Stromal cell of bone marrow (primary cell): ENCODE results near the gene PRKCI.
A peak's percentile ranks its signal among the peaks of the same experiment; 100 is the strongest.
"Not testable (repeated sequence)": the region's sequence is repeated elsewhere in the genome, so short reads cannot be mapped to it uniquely, and the experiment has no call there.

Experiments used
- DNase-seq: peaks from one replicate; pipeline ENCODE4 v3.0.0-alpha.2; 2012; ENCODE audit warnings: low read depth

The PRKCI gene

DNA sequence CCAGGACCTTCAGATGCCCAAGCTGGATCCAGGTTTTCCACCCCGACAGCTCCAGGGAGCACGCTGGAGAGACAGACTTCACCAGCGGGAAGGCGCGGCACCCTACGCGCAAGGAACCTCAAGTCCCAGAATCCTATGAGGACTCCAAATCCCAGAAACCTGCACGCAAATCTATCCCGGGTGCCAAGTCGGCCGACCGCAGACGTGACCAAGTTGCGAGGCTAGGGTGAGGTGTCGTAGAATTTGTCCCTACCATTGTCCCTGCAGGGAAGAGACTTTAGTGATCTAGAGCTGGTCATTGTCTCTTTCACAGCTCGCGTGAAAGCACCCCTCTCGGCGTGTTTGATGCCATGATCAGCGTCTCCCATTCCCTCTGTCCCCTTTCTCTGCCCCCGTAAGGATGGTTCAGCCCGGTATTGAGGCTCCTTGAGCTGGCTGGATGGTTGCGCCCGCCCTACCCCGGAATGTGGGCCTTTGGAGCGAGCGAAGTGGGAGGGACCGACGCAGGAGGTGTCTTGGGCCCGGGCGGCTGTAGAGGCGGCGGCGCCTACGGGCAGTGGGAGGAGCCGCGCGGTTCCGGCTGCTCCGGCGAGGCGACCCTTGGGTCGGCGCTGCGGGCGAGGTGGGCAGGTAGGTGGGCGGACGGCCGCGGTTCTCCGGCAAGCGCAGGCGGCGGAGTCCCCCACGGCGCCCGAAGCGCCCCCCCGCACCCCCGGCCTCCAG lies at the start of gene PRKCI:
Gene PRKCI, plus strand, starts transcription at position 501 of the 723 bp plus-strand sequence. CDS start 246 bp downstream, outside the sequence.
- peak; percentile 94 for DNase-seq

- DNase-seq, result no peak
Observed at GRCh38 chr3:170178651-170179050, 43.6 kb upstream of the PRKCI start.

- no peak for DNase-seq
Observed at GRCh38 chr3:170179432-170179831, 42.8 kb upstream of the PRKCI start.

DNA sequence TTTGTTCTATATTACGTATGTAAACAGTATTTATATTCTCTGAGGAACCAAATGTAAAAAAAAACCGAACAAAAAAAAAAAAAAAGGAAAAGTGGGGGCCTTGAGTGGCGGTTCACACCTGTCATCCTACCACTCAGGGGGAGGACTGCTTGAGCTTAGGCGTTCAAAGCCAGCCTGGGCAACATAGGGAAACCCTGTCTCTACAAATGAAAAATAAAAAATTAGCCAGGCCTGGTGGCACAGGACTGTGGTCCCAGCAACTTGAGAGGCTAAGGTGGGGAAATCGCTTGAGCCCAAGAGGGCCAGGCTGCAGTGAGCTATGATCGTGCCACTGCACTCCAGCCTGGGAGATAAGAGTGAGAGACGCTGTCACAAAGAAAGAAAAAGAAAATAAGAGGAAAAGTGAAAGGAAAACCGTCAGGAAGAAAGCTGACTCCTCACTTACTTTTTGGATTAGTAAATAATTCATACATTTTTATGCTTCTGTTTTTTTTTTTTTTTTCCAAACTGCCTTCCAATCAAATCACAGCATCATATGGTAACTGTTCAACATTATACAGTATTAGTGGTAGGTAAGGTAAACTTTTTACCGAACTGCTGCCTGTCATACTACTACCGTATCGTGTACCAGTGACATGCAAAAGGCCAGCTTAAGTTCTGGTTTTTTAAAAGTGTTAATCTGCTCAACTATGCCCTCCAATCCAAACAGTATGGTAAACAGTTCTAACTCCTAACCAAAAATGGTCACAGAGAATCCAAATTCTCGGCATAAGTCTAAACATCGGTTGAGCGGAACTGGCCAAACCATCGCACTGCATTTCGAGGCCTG lies 41.9 kb upstream of the PRKCI start:
- DNase-seq, result no peak

DNA sequence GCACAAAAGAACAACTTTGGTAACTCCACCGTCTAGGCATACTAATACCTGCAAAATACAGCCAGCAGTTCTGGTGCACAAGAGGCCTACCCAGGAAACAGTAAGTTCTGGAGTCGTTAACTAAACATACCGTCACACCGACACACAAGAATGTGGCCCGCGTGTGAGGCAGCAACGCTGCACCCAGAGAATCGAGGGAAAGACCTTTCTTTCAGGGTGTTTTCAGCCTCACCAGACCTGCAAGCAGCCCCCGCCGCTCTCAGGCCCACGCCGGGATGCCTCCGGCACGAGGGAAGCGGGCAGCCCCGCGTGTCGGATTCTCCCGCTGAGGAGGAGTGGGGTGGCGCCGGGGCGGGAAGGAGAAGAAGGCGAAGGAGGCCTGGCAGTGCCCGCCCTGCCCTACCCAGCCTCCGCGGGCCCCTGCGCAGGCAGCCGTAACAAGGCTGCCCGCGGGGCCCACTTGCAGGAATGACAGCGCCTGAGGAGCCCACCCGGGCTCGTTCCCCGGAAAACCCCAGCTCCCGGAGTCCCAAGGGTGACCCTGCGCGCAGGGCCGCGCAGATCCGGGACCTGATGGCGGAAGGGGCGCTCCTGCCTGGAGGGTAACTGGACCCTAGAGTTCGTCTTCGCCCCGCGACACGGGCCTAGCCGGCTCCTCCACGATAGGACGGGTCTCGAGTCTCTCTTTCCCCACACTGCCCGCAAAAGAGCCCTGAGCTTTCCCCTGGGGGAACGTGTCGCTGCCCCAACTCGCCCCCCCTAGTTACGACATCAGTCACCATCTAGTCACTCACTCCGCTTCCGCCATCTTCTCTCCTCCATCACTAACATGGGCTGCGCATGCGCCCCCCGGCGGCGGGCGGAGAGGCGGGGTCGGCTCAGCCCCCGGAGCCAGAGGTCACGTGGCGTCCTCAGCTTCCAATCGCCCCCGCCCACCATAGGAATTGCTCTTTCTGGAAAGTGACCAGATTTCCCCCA lies 41.0 kb upstream of the PRKCI start, which contains the start of gene PHC3:
Gene PHC3, minus strand, starts transcription at position 826 of the 978 bp plus-strand sequence. Its CDS starts 18 bp downstream, at position 808.
- peak; percentile 81 for DNase-seq

DNA sequence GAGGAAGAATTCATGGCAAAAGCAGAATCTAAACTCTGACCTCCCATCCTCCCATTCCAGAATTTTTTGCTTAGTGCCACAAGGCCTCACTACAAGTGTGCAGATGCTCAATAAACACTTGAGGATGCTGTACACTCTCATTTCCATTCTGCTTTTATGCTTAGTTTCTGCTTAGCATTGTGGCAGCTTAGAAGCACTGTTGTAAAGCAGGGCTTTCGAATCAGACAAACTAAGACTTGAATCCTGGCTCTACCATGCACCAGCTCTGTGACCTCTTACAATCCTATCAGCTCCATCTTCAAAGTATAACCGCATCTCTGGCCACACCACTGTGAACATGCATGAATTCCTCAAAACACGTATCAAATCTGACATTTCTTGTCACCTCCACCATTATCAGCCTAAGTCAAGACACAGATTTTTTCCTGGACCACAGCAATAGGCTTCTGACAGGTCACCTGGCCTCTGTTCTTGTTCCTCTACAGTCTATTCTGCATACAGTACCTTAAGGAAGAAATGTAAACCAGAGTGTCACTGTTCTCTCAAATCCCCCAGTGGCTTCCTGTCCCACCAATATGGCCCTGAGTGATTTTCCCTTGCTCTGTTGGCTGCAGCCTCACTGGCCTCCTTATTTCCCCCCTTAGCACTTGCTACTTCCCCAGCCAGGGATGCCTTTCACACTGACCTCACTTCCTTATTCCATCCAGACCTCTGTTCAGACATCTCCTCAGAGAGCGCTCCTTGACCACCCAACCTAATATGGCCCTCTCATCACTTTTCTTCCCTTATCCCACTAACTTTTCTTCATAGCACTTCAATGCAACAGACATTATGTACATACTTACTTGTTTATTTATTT lies 32.6 kb upstream of the PRKCI start:
- DNase-seq, result no peak

- DNase-seq, result not testable (repeated sequence)
Observed at GRCh38 chr3:170195759-170196158, 26.5 kb upstream of the PRKCI start.

DNA sequence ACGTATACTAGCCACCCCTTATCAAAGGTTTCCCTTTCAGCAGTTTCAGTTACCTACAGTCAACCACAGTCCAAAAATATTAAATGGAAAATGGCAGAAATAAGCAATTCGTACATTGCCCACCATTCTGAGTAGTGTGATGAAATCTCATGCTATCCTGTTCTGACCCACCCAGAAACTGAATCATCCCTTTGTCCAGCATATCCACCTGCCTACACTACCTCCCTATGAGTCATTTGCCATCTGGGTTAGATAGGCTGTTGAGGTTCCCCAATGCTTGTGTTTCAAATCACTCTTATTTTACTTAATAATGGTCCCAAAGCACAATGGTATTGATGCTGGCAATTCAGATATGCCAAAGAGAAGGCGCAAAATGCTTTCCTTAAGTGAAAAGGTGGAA lies 25.4 kb upstream of the PRKCI start:
- DNase-seq, result no peak

DNA sequence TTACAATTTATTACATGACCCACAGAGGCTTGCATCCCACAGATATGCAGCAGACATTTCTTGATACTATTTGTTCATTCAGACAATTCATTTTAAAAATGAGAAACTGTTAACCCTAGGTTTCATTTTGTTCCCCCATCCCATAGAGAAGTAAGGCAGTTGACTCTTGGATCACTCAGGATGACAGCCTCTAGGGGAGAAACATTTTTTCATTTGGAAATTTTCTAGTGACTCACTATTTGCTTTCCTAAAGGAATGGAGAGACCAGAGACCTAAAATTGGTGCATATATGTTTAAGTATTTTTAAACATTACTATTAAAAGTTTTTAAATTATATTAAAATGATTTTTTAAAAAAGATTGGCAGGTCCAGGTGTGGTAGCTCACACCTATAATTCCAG lies 21.2 kb upstream of the PRKCI start:
- no peak for DNase-seq

- DNase-seq, result no peak
Observed at GRCh38 chr3:170201527-170201926, 20.7 kb upstream of the PRKCI start.

DNA sequence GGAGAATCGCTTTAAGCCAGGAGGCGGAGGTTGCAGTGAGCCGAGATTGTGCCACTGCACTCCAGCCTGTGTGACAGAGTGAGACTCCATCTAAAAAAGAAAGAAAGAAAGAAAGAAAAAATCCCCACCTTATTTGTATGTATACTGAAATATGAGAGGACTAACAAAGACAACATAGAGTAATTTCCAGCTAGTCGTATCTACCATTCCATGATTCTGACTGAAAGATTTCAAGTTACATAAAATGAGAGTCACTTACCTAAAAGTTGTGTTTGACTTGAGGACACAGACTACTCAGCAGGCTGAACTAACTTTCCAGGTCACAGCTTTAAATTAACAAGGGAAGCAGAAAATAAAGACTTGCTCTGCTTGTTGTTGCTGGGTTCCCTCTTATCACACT lies 18.8 kb upstream of the PRKCI start:
- no peak for DNase-seq

GRCh38 chr3:170204023-170204472 lies 18.2 kb upstream of the PRKCI start:
- no peak for DNase-seq

DNA sequence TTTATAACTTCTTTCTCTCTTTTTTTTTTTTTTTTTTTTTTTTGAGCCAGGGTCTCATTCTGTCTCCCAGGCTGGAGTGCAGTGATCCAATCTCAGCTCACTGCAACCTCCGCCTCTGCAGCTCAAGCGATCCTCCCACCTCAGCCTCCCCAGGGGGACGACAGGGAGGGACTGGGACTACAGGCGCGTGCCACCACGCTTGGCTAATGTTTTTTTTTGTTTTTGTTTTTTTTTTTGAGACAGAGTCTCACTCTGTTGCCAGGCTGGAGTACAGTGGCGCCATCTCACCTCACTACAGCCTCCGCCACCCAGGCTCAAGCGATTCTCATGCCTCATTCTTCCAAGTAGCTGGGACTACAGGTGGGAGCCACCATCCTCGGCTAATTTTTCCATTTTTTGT lies 17.7 kb upstream of the PRKCI start:
- no peak for DNase-seq

DNA sequence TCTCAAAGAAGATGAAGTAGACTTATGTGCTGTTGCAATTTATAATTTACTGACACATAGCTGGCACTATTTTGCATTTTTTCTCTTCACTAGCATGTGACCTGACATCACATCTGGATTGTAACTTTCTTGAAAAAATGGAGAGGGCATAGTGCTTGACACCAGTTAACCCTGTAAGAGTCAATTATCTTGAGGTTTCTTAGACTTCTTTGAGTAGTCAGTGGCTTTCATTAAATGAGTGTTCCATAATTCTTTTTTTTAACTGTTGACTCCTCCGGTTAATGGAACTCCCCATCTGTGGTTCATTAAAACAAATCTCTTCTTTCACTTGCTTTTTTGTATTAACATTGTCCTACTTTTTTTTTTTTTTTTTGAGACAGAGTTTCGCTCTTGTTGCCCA lies 16.9 kb upstream of the PRKCI start:
- no peak for DNase-seq

- DNase-seq, result not testable (repeated sequence)
Observed at GRCh38 chr3:170206164-170206762, 16.0 kb upstream of the PRKCI start.

DNA sequence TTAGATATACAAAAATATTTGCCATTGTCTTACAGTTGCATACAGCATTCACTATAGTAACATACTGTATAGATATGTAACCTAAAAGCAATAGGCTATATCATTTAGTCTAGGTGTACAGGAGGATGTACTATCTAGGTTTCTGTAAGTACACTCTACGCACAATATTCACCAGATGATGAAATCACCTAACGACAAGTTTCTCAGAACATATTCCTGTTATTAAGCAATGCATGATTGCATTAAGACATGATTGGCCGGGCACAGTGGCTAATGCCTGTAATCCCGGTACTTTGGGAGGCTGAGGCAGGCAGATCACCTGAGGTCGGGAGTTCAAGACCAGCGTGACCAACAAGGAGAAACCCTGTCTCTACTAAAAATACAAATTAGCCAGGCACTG lies 14.5 kb upstream of the PRKCI start:
- no peak for DNase-seq

DNA sequence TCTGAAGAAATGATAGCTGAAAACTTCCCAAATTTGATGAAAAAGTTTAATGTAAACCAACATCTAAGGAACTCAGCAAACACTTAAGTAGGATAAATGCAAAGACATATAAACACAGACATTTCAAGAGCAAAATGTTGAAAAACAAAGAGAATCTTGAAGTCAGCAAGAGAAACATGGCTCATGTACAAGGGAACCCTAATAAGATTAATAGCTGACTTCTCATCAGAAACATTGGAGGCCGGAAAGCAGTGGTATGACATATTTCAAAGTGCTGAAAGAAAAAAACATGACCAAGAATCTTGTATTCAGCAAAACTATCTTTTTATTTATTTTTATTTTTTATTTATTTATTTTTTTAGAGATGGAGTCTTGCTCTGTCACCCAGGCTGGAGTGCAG lies 10.6 kb upstream of the PRKCI start:
- no peak for DNase-seq

DNA sequence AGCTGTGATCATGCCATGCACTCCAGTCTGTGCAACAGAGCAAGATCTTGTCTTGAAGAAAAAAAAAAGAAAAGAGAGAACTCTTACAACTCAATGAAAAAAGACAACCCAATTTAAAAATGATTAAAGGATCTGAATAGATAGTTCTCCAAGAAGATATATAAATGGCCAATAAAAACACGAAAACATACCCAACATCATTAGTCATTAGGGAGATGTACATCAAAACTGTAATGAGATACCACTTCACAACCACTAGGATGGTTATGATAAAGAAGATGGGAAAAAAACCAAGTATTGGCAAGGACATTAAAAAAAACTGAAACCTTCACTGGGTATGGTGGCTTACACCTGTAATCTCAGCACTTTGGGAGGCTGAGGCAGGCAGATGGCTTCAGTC lies 2.4 kb upstream of the PRKCI start:
- no peak for DNase-seq

DNA sequence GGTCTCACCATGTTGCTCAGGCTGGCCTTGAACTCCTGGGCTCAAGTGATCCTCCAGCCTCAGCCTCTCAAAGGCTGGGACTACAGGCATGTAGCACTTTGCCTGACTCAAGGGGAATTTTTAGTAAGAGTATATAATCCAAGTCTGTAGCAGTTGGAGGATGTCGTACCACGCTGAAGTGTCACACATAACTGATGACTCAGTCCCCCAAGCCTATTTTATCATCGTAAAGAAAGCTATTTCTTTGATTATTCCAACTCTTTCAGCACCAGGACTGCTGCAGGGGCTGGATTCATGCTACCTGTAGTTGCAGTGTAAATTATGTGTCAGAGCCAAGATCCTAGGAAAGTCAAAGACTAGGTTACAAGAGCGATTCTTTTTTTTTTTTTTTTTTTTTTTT lies 1.4 kb upstream of the PRKCI start:
- DNase-seq, result no peak
